H9 (cell line): ENCODE results near the gene RAB3IL1. TPM values are rescaled to one million over a fixed set of nuclear protein-coding genes. Genes with fewer than 3 reads are reported as not detected.

Source experiments
- DNase-seq: peaks from one replicate; pipeline ENCODE4 v3.0.0-alpha.2; 2017
- H2AFZ ChIP-seq: one replicate; pipeline ENCODE4 v1.6.1; 2013; ENCODE audit warnings: mild to moderate bottlenecking, low read length, control low read depth, moderate library complexity
- H2AK5ac ChIP-seq: 2 replicates; pipeline ENCODE4 v1.6.1; 2013; ENCODE audit warnings: low read length, control low read depth, mixed read lengths; ENCODE audit not compliant: insufficient read length
- H2BK120ac ChIP-seq: one replicate; pipeline ENCODE4 v1.6.1; 2013; ENCODE audit warnings: low read depth, mild to moderate bottlenecking, low read length, control low read depth, inconsistent platforms; ENCODE audit not compliant: poor library complexity, severe bottlenecking
- H2BK12ac ChIP-seq: 2 replicates; pipeline ENCODE4 v1.6.1; 2013; ENCODE audit warnings: low read length, control low read depth, mixed read lengths, low read depth; ENCODE audit not compliant: insufficient read length
- H2BK15ac ChIP-seq: 2 replicates; pipeline ENCODE4 v1.6.1; 2013; ENCODE audit warnings: low read depth, low read length, control low read depth
- H2BK20ac ChIP-seq: one replicate; pipeline ENCODE4 v1.6.1; 2013; ENCODE audit warnings: low read depth, mild to moderate bottlenecking, low read length, control low read depth, inconsistent platforms; ENCODE audit not compliant: poor library complexity, severe bottlenecking
- H2BK5ac ChIP-seq: 2 replicates; pipeline ENCODE4 v1.6.1; 2013; ENCODE audit warnings: low read length, control low read depth, mixed read lengths; ENCODE audit not compliant: insufficient read length
- H3K14ac ChIP-seq: 2 replicates; pipeline ENCODE4 v1.6.1; 2013; ENCODE audit warnings: low read length, control low read depth; ENCODE audit not compliant: insufficient read depth
- H3K18ac ChIP-seq: 2 replicates; pipeline ENCODE4 v1.6.1; 2013; ENCODE audit warnings: low read depth, mild to moderate bottlenecking, mixed read lengths, low read length, control low read depth; ENCODE audit not compliant: insufficient read length
- H3K23ac ChIP-seq: 2 replicates; pipeline ENCODE4 v1.6.1; 2013; ENCODE audit warnings: low read length, control low read depth, mixed read lengths, low read depth; ENCODE audit not compliant: insufficient read length
- H3K23me2 ChIP-seq: 2 replicates; pipeline ENCODE4 v1.6.1; 2013; ENCODE audit warnings: low read depth, mild to moderate bottlenecking, mixed read lengths, low read length, control low read depth; ENCODE audit not compliant: insufficient read length, poor library complexity, severe bottlenecking
- H3K27ac ChIP-seq: 2 replicates; pipeline ENCODE4 v1.5.1; 2013; ENCODE audit warnings: low read length, control low read depth, mixed read lengths, low read depth; ENCODE audit not compliant: insufficient read length
- H3K27me3 ChIP-seq: 2 replicates; pipeline ENCODE4 v1.6.1; 2013; ENCODE audit warnings: low read length, control low read depth, inconsistent platforms; ENCODE audit not compliant: insufficient read depth
- H3K4ac ChIP-seq: 2 replicates; pipeline ENCODE4 v1.6.1; 2013; ENCODE audit warnings: low read depth, mild to moderate bottlenecking, control low read depth, inconsistent platforms, low read length, moderate library complexity
- H3K4me1 ChIP-seq: 2 replicates; pipeline ENCODE4 v1.6.1; 2013; ENCODE audit warnings: low read length, control low read depth, inconsistent platforms; ENCODE audit not compliant: insufficient read depth
- H3K4me2 ChIP-seq: 2 replicates; pipeline ENCODE4 v1.6.1; 2013; ENCODE audit warnings: low read length, control low read depth, mixed read lengths; ENCODE audit not compliant: insufficient read length, insufficient read depth
- H3K56ac ChIP-seq: 2 replicates; pipeline ENCODE4 v1.6.1; 2013; ENCODE audit warnings: low read depth, mild to moderate bottlenecking, mixed read lengths, low read length, control low read depth; ENCODE audit not compliant: insufficient read length
- H3K79me1 ChIP-seq: 2 replicates; pipeline ENCODE4 v1.6.1; 2013; ENCODE audit warnings: low read depth, mild to moderate bottlenecking, moderate library complexity, low read length, control low read depth, inconsistent platforms; ENCODE audit not compliant: insufficient read depth, poor library complexity, severe bottlenecking
- H3K79me2 ChIP-seq: 2 replicates; pipeline ENCODE4 v1.6.1; 2013; ENCODE audit warnings: low read length, control low read depth, inconsistent platforms; ENCODE audit not compliant: insufficient read depth
- H3K9ac ChIP-seq: 2 replicates; pipeline ENCODE4 v1.6.1; 2013; ENCODE audit warnings: low read length, control low read depth, mixed read lengths; ENCODE audit not compliant: insufficient read length; ENCODE audit errors: extremely low read depth
- H3K9me3 ChIP-seq: one replicate; pipeline ENCODE4 v1.6.1; 2013; ENCODE audit warnings: low read depth, low read length, inconsistent platforms; ENCODE audit not compliant: control insufficient read depth
- H3T11ph ChIP-seq: one replicate; pipeline ENCODE4 v1.6.1; 2013; ENCODE audit warnings: mild to moderate bottlenecking, low read length, control low read depth, inconsistent platforms
- H4K20me1 ChIP-seq: one replicate; pipeline ENCODE4 v1.6.1; 2013; ENCODE audit not compliant: control insufficient read depth, insufficient read length, insufficient read depth
- H4K5ac ChIP-seq: 2 replicates; pipeline ENCODE4 v1.6.1; 2013; ENCODE audit warnings: low read depth, mild to moderate bottlenecking, mixed read lengths, low read length, control low read depth; ENCODE audit not compliant: insufficient read length
- H4K8ac ChIP-seq: replicated peaks from 2 replicates; pipeline ENCODE4 v1.6.1; 2013; ENCODE audit warnings: low read length, control low read depth, mixed read lengths, low read depth; ENCODE audit not compliant: insufficient read length
- H4K91ac ChIP-seq: 2 replicates; pipeline ENCODE4 v1.6.1; 2013; ENCODE audit warnings: low read depth, mild to moderate bottlenecking, moderate library complexity, mixed read lengths, low read length, control low read depth; ENCODE audit not compliant: insufficient read length
- H3K27ac Mint-ChIP-seq, 3 experiments: 2 replicates in 2 of 3; 3 replicates in 1 of 3; pipeline ENCODE4 v1.8.0; 2020 to 2021; ENCODE audit warnings: mixed read lengths in 3 of 3, mild to moderate bottlenecking in 1 of 3, moderate library complexity in 1 of 3
- H3K27me3 Mint-ChIP-seq: 2 replicates; pipeline ENCODE4 v1.8.0; 2021; ENCODE audit warnings: low read depth, mild to moderate bottlenecking, moderate library complexity, mixed read lengths
- H3K36me3 Mint-ChIP-seq, 3 experiments: 2 replicates in 2 of 3; 3 replicates in 1 of 3; pipeline ENCODE4 v1.8.0; 2020 to 2021; ENCODE audit warnings: low read depth in 3 of 3, mixed read lengths in 3 of 3; ENCODE audit not compliant: insufficient read depth in 1 of 3
- H3K4me1 Mint-ChIP-seq, 2 experiments: 2 replicates each; pipeline ENCODE4 v1.8.0; 2020; ENCODE audit warnings: mixed read lengths in 2 of 2
- H3K4me3 Mint-ChIP-seq, 2 experiments: 2 replicates in 1 of 2; 3 replicates in 1 of 2; pipeline ENCODE4 v1.8.0; 2020 to 2021; ENCODE audit warnings: mild to moderate bottlenecking in 2 of 2, mixed read lengths in 2 of 2, moderate library complexity in 1 of 2
- H3K9me3 Mint-ChIP-seq, 2 experiments: 2 replicates in 1 of 2; 3 replicates in 1 of 2; pipeline ENCODE4 v1.8.0; 2020; ENCODE audit warnings: mild to moderate bottlenecking in 2 of 2, mixed read lengths in 2 of 2, moderate library complexity in 1 of 2
- WGBS: extraction: QIAGEN DNeasy Blood & Tissue Kit; methylation state at CpG from one replicate; pipeline ENCODE4 v1.1.7; 2013; ENCODE audit warnings: missing lambda C conversion rate, low lambda C conversion rate, mixed read lengths; ENCODE audit not compliant: insufficient read length; ENCODE audit errors: extremely low coverage; 5-methylcytosine and 5-hydroxymethylcytosine counted together
- total RNA-seq: library from RNA; stranded (reverse); gene quantifications from 2 replicates; pipeline ENCODE4 v1.2.1, GENCODE V29; 2021
- TF ChIP-seq, protein P1 (sequence below): fragments of 200-600 bp; sonication (generic); conservative IDR thresholded peaks from 3 replicates; pipeline ENCODE4 v1.8.0; 2021; ENCODE audit warnings: antibody characterized with exemption, mild to moderate bottlenecking

RAB3IL1 gene
- total RNA-seq, 1 experiment from 2014 or later: 2.4 TPM

GRCh38 chr11:61879152-61879551 is 38.2 kb downstream of the RAB3IL1 start:
- no peaks in the 10 kb centered on the region for H3K79me1 ChIP-seq
- Mint-ChIP-seq H3K9me3 (no peaks in the 10 kb centered on the region), H3K4me3 (no peak overlapping the region), H3K27ac (no peak overlapping the region), H3K36me3 (peaks cover 0 to 3% (median 0%) of the 10 kb centered on the region in 3 experiments; a peak in 2 of 7 replicates), H3K27me3 (peaks cover 1% of the 10 kb centered on the region; the same call in 1 of the 2 replicates), H3K4me1 (peaks cover 30 to 34% of the 10 kb centered on the region in 2 experiments)
- H3K4ac ChIP-seq: no peak overlapping the region
- WGBS: no CpG with 5 or more reads among the region's 7 CpGs
- no peak overlapping the region for H3K9ac ChIP-seq
- H3K27me3 ChIP-seq: no peaks in the 10 kb centered on the region
- no peak overlapping the region for H3K56ac ChIP-seq
- no peak overlapping the region for H3K4me2 ChIP-seq
- DNase-seq: no peak
- no peak overlapping the region for H3K18ac ChIP-seq
- H2BK15ac ChIP-seq: no peak overlapping the region
- H2BK120ac ChIP-seq: no peak overlapping the region
- H2BK5ac ChIP-seq: no peak overlapping the region
- no peak overlapping the region for H4K5ac ChIP-seq
- peaks cover 7% of the 10 kb centered on the region; the same call in 1 of the 2 replicates for H3K4me1 ChIP-seq
- H3K23ac ChIP-seq: no peak overlapping the region
- H2AK5ac ChIP-seq: no peak overlapping the region
- H3K14ac ChIP-seq: no peak overlapping the region
- H2BK12ac ChIP-seq: no peak overlapping the region
- TF ChIP-seq, protein P1, sequence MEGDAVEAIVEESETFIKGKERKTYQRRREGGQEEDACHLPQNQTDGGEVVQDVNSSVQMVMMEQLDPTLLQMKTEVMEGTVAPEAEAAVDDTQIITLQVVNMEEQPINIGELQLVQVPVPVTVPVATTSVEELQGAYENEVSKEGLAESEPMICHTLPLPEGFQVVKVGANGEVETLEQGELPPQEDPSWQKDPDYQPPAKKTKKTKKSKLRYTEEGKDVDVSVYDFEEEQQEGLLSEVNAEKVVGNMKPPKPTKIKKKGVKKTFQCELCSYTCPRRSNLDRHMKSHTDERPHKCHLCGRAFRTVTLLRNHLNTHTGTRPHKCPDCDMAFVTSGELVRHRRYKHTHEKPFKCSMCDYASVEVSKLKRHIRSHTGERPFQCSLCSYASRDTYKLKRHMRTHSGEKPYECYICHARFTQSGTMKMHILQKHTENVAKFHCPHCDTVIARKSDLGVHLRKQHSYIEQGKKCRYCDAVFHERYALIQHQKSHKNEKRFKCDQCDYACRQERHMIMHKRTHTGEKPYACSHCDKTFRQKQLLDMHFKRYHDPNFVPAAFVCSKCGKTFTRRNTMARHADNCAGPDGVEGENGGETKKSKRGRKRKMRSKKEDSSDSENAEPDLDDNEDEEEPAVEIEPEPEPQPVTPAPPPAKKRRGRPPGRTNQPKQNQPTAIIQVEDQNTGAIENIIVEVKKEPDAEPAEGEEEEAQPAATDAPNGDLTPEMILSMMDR: no peak
- H2AFZ ChIP-seq: no peak overlapping the region
- H3T11ph ChIP-seq: no peak overlapping the region
- no peak overlapping the region for H4K8ac ChIP-seq
- no peak overlapping the region for H2BK20ac ChIP-seq
- H4K20me1 ChIP-seq: no peaks in the 10 kb centered on the region
- H3K27ac ChIP-seq: no peak overlapping the region
- no peak overlapping the region for H4K91ac ChIP-seq
- no peaks in the 10 kb centered on the region for H3K79me2 ChIP-seq
- no peaks in the 10 kb centered on the region for H3K9me3 ChIP-seq
- H3K23me2 ChIP-seq: peaks cover 2% of the 10 kb centered on the region
